Testis (tissue), 2 donors: ENCODE data around the gene JSRP1.

Experiments used
- CTCF ChIP-seq, 3 experiments: fragments of 450-650 bp in 2 of 3; fragments of 200-600 bp in 1 of 3; sonication (generic) in 1 of 3; IDR thresholded peaks; one replicate each; pipeline ENCODE4 v1.5.1; 2016 to 2019; ENCODE audit warnings: antibody characterized with exemption in 3 of 3, mild to moderate bottlenecking in 2 of 3, moderate library complexity in 1 of 3
- POLR2A ChIP-seq: fragments of 450-650 bp; IDR thresholded peaks from one replicate; pipeline ENCODE4 v1.6.1; 2017; ENCODE audit warnings: antibody characterized with exemption, mild to moderate bottlenecking, moderate library complexity

DNA sequence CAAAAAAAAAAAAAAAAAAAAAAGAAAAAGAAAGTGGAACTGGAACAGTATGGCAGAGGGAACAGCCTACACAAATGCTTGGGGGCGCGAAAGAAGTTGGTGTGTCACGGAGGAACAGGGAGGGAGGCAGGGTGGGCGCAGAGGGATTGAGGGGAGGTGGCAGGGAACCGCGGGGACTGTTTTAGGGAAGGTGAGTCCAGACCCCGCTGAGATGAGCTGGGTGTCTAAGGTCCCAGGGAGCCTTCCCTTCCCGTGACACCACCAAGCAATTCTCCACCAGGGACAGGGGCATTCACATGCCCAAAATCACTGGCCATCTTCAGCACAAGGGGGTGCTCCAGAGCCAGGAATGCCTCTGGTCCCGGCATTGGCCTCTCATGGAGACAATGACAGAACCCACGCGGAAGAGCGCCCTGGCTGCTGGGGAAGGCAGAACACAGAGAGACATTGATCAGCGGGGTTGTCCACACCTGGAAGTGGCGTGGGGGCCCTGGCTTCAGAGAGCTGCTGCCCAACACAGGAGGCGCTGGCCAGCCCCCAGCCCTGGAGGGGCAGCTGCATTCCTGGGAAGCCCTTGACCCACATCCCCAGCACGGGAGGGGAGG is 18.8 kb upstream of the JSRP1 start:
- TF ChIP-seq CTCF (IDR thresholded peaks at IDR 0.05) (peak; percentile 37 to 47 (median 46)), POLR2A (no peak)
